Stimulated activated effector memory CD8-positive, alpha-beta T cell treated with anti-CD3 and anti-CD28 coated beads, Interleukin-12 subunit alpha, Interleukin-12 subunit beta, amount 100 ng/mL, for 72 hours (primary cell): ENCODE data around the gene DVL3.
"Not testable (repeated sequence)": the region's sequence is repeated elsewhere in the genome, so short reads cannot be mapped to it uniquely, and the experiment has no call there.

Experiments used
- ATAC-seq: fragments of 150-1000 bp; cut with Tn5 transposase; 2 replicates; pipeline ENCODE4 v1.10.0; 2021
- DNase-seq, 2 donors: peaks; one replicate each; pipeline ENCODE4 v3.0.0; 2021 to 2022; ENCODE audit warnings: low spot score in 2 of 2
- H3K27ac Mint-ChIP-seq: one replicate; pipeline ENCODE4 v1.8.0; 2022; ENCODE audit warnings: mild to moderate bottlenecking, mixed read lengths
- H3K36me3 Mint-ChIP-seq: one replicate; pipeline ENCODE4 v1.8.0; 2022; ENCODE audit warnings: mild to moderate bottlenecking, mixed read lengths
- H3K4me1 Mint-ChIP-seq: one replicate; pipeline ENCODE4 v1.8.0; 2022; ENCODE audit warnings: mixed read lengths
- H3K4me3 Mint-ChIP-seq: one replicate; pipeline ENCODE4 v1.8.0; 2022; ENCODE audit warnings: mild to moderate bottlenecking, mixed read lengths
- H3K9me3 Mint-ChIP-seq: one replicate; pipeline ENCODE4 v1.8.0; 2022; ENCODE audit warnings: mixed read lengths

The DVL3 gene

GRCh38 chr3:184154885-184155643 is at the start of gene DVL3:
TSS of gene DVL3 (plus strand) at chr3:184155377. CDS start at chr3:184155636, 259 bp downstream.
- peak within 1 kb of the TSS; percentile 89 for H3K4me3 Mint-ChIP-seq
- DNase-seq, result peak; percentile 42 to 75
- peak within 1 kb of the TSS; percentile 90 for H3K27ac Mint-ChIP-seq
- peaks cover 24% of the 10 kb centered on the region for H3K36me3 Mint-ChIP-seq
- peak; percentile 83 for ATAC-seq
- no peaks in the 10 kb centered on the region for H3K9me3 Mint-ChIP-seq
- H3K4me1 Mint-ChIP-seq, result peaks cover 28% of the 10 kb centered on the region

- Mint-ChIP-seq H3K36me3 (no peaks in the 10 kb centered on the region), H3K4me3 (no peak overlapping the region), H3K27ac (no peak overlapping the region), H3K9me3 (no peaks in the 10 kb centered on the region), H3K4me1 (peaks cover 5% of the 10 kb centered on the region)
- ATAC-seq (peak; percentile 51), DNase-seq (no peak)
These were observed 44.9 kb upstream of the DVL3 start for GRCh38 chr3:184110316-184110725.

GRCh38 chr3:184116017-184116416 is 39.2 kb upstream of the DVL3 start:
- no peaks in the 10 kb centered on the region for H3K4me1 Mint-ChIP-seq
- no peaks in the 10 kb centered on the region for H3K9me3 Mint-ChIP-seq
- no peak overlapping the region for H3K27ac Mint-ChIP-seq
- DNase-seq (no peak), ATAC-seq (no peak)
- no peaks in the 10 kb centered on the region for H3K36me3 Mint-ChIP-seq
- H3K4me3 Mint-ChIP-seq, result no peak overlapping the region

- no peaks in the 10 kb centered on the region for H3K36me3 Mint-ChIP-seq
- DNase-seq (no peak), ATAC-seq (no peak)
- H3K4me3 Mint-ChIP-seq, result no peak overlapping the region
- H3K9me3 Mint-ChIP-seq, result no peaks in the 10 kb centered on the region
- H3K4me1 Mint-ChIP-seq, result no peaks in the 10 kb centered on the region
- no peak overlapping the region for H3K27ac Mint-ChIP-seq
These were observed 37.5 kb upstream of the DVL3 start for GRCh38 chr3:184117636-184118035.

GRCh38 chr3:184121031-184121430 is 34.1 kb upstream of the DVL3 start:
- ATAC-seq, H3K27ac Mint-ChIP-seq, H3K4me1 Mint-ChIP-seq, H3K9me3 Mint-ChIP-seq, H3K36me3 Mint-ChIP-seq, H3K4me3 Mint-ChIP-seq, DNase-seq: not testable (repeated sequence)

GRCh38 chr3:184126006-184126405 is 29.2 kb upstream of the DVL3 start:
- no peaks in the 10 kb centered on the region for H3K9me3 Mint-ChIP-seq
- DNase-seq (no peak), ATAC-seq (no peak)
- no peaks in the 10 kb centered on the region for H3K4me1 Mint-ChIP-seq
- H3K36me3 Mint-ChIP-seq, result no peaks in the 10 kb centered on the region
- no peak overlapping the region for H3K4me3 Mint-ChIP-seq
- H3K27ac Mint-ChIP-seq, result no peak overlapping the region

- Mint-ChIP-seq H3K4me3 (no peak overlapping the region), H3K27ac (no peak overlapping the region), H3K4me1 (peaks cover 7% of the 10 kb centered on the region), H3K36me3 (no peaks in the 10 kb centered on the region), H3K9me3 (no peaks in the 10 kb centered on the region)
- DNase-seq, result no peak
- peak; percentile 45 for ATAC-seq
These were observed 26.2 kb upstream of the DVL3 start for GRCh38 chr3:184129012-184129411.

GRCh38 chr3:184132945-184133344 is 22.2 kb upstream of the DVL3 start:
- H3K4me1 Mint-ChIP-seq, result peaks cover 38% of the 10 kb centered on the region
- H3K4me3 Mint-ChIP-seq, result peak overlapping the region; percentile 97
- ATAC-seq, result no peak
- H3K36me3 Mint-ChIP-seq, result peaks cover 21% of the 10 kb centered on the region
- no peak overlapping the region for H3K27ac Mint-ChIP-seq
- no peak for DNase-seq
- no peaks in the 10 kb centered on the region for H3K9me3 Mint-ChIP-seq

- peaks cover 33% of the 10 kb centered on the region for H3K36me3 Mint-ChIP-seq
- peak overlapping the region; percentile 97 for H3K4me3 Mint-ChIP-seq
- peak overlapping the region; percentile 94 for H3K27ac Mint-ChIP-seq
- H3K4me1 Mint-ChIP-seq, result peaks cover 40% of the 10 kb centered on the region
- H3K9me3 Mint-ChIP-seq, result no peaks in the 10 kb centered on the region
- DNase-seq (peak; percentile 18 to 66), ATAC-seq (peak; percentile 23)
These were observed 21.1 kb upstream of the DVL3 start for GRCh38 chr3:184133840-184134745.

- peaks cover 40% of the 10 kb centered on the region for H3K4me1 Mint-ChIP-seq
- H3K4me3 Mint-ChIP-seq, result peak overlapping the region; percentile 97
- peak overlapping the region; percentile 94 for H3K27ac Mint-ChIP-seq
- H3K9me3 Mint-ChIP-seq, result no peaks in the 10 kb centered on the region
- ATAC-seq (peak; percentile 55), DNase-seq (no peak)
- peaks cover 39% of the 10 kb centered on the region for H3K36me3 Mint-ChIP-seq
These were observed 20.4 kb upstream of the DVL3 start for GRCh38 chr3:184134746-184135148.

GRCh38 chr3:184135149-184135910 is 19.8 kb upstream of the DVL3 start, which contains the start of gene EIF2B5:
TSS of gene EIF2B5 (plus strand) at chr3:184135358. CDS start at chr3:184135386, 28 bp downstream.
- peak within 1 kb of the TSS; percentile 97 for H3K4me3 Mint-ChIP-seq
- peaks cover 40% of the 10 kb centered on the region for H3K4me1 Mint-ChIP-seq
- ATAC-seq (peak; percentile 93), DNase-seq (peak; percentile 67 to 93)
- H3K27ac Mint-ChIP-seq, result peak within 1 kb of the TSS; percentile 94
- H3K36me3 Mint-ChIP-seq, result peaks cover 45% of the 10 kb centered on the region
- H3K9me3 Mint-ChIP-seq, result no peaks in the 10 kb centered on the region

- H3K27ac Mint-ChIP-seq, result peak overlapping the region; percentile 94
- H3K36me3 Mint-ChIP-seq, result peaks cover 51% of the 10 kb centered on the region
- H3K9me3 Mint-ChIP-seq, result no peaks in the 10 kb centered on the region
- DNase-seq (no peak), ATAC-seq (no peak)
- peak overlapping the region; percentile 97 for H3K4me3 Mint-ChIP-seq
- peaks cover 40% of the 10 kb centered on the region for H3K4me1 Mint-ChIP-seq
These were observed 19.3 kb upstream of the DVL3 start for GRCh38 chr3:184135911-184136260.

- Mint-ChIP-seq H3K36me3 (peaks cover 81% of the 10 kb centered on the region), H3K4me3 (no peak overlapping the region), H3K4me1 (peaks cover 27% of the 10 kb centered on the region), H3K9me3 (no peaks in the 10 kb centered on the region), H3K27ac (no peak overlapping the region)
- DNase-seq, result no peak
- ATAC-seq, result no peak
These were observed 14.7 kb upstream of the DVL3 start for GRCh38 chr3:184140436-184140835.

GRCh38 chr3:184142199-184142598 is 13.0 kb upstream of the DVL3 start:
- H3K4me3 Mint-ChIP-seq, result no peak overlapping the region
- no peaks in the 10 kb centered on the region for H3K9me3 Mint-ChIP-seq
- peaks cover 10% of the 10 kb centered on the region for H3K4me1 Mint-ChIP-seq
- DNase-seq, result no peak
- peaks cover 87% of the 10 kb centered on the region for H3K36me3 Mint-ChIP-seq
- ATAC-seq, result no peak
- peak overlapping the region; percentile 35 for H3K27ac Mint-ChIP-seq

- H3K27ac Mint-ChIP-seq, result no peak overlapping the region
- H3K4me3 Mint-ChIP-seq, result no peak overlapping the region
- peaks cover 77% of the 10 kb centered on the region for H3K36me3 Mint-ChIP-seq
- H3K9me3 Mint-ChIP-seq, result no peaks in the 10 kb centered on the region
- DNase-seq (no peak), ATAC-seq (no peak)
- H3K4me1 Mint-ChIP-seq, result no peaks in the 10 kb centered on the region
These were observed 11.8 kb upstream of the DVL3 start for GRCh38 chr3:184143327-184143726.
